IMR-90 (cell line): ENCODE measurements around the gene PSMA7. TPM values are rescaled to one million over a fixed set of nuclear protein-coding genes. Genes with fewer than 3 reads are reported as not detected.

Experiments used
- ATAC-seq: fragments of 200-7000 bp; cut with Tn5 transposase; 2 replicates; pipeline ENCODE4 v1.9.1; 2020; ENCODE audit warnings: low read depth, mild to moderate bottlenecking, moderate library complexity
- BruUV-seq: library from RNA; stranded (reverse); fragments of 400-500 nt; replicated peaks from 2 replicates; lab custom pipeline; 2021; lab: Mats Ljungman, UMichigan
- CTCF ChIA-PET: fragments of 300-600 bp; formaldehyde crosslinking; extraction: SDS; loops from one replicate; lab custom pipeline; 2021; ENCODE audit warnings: antibody characterized with exemption; lab: Yijun Ruan, JAX
- POLR2A ChIA-PET: fragments of 300-600 bp; sonication (Branson Sonifier 250); formaldehyde crosslinking; loops from one replicate; lab custom pipeline; 2022; ENCODE audit warnings: antibody characterized with exemption; ENCODE audit not compliant: unreplicated experiment; lab: Charles Lee
- DNase-seq: peaks from one replicate; pipeline ENCODE4 v3.0.0; 2013
- H2AFZ ChIP-seq: replicated peaks from 2 replicates; pipeline ENCODE3; 2013; ENCODE audit warnings: low read length, mild to moderate bottlenecking; ENCODE audit not compliant: poor library complexity
- H2AK5ac ChIP-seq: 2 replicates; pipeline ENCODE4 v1.6.1; 2013; ENCODE audit warnings: low read depth, low read length, inconsistent platforms
- H2AK9ac ChIP-seq: replicated peaks from 2 replicates; pipeline ENCODE3; 2013; ENCODE audit warnings: mild to moderate bottlenecking, low read depth, low read length, moderate library complexity; ENCODE audit not compliant: poor library complexity
- H2BK120ac ChIP-seq: 2 replicates; pipeline ENCODE4 v1.6.1; 2013; ENCODE audit warnings: low read depth, low read length, inconsistent platforms
- H2BK15ac ChIP-seq: 3 replicates; pipeline ENCODE4 v1.6.1; 2013; ENCODE audit warnings: low read depth, low read length, inconsistent platforms
- H2BK20ac ChIP-seq: 2 replicates; pipeline ENCODE4 v1.6.1; 2013; ENCODE audit warnings: low read depth, mild to moderate bottlenecking, inconsistent platforms, low read length, moderate library complexity
- H2BK5ac ChIP-seq: 2 replicates; pipeline ENCODE4 v1.6.1; 2013; ENCODE audit warnings: mild to moderate bottlenecking, low read depth, low read length, inconsistent platforms; ENCODE audit not compliant: poor library complexity, severe bottlenecking
- H3K14ac ChIP-seq: replicated peaks from 2 replicates; pipeline ENCODE4 v1.6.1; 2013; ENCODE audit warnings: low read depth, low read length, inconsistent platforms
- H3K18ac ChIP-seq: 2 replicates; pipeline ENCODE4 v1.6.1; 2013; ENCODE audit warnings: low read depth, low read length, control low read depth
- H3K23ac ChIP-seq: 2 replicates; pipeline ENCODE4 v1.6.1; 2013; ENCODE audit warnings: low read depth, low read length, inconsistent platforms
- H3K27ac ChIP-seq: 2 replicates; pipeline ENCODE4 v1.5.1; 2013; ENCODE audit warnings: mild to moderate bottlenecking, control low read depth, low read length; ENCODE audit not compliant: insufficient read depth
- H3K27me3 ChIP-seq: 2 replicates; pipeline ENCODE4 v1.6.1; 2013; ENCODE audit warnings: low read length; ENCODE audit not compliant: control insufficient read depth, insufficient read depth
- H3K36me3 ChIP-seq: 2 replicates; pipeline ENCODE4 v1.6.1; 2013; ENCODE audit warnings: low read length, mixed read lengths; ENCODE audit not compliant: control insufficient read depth, insufficient read depth
- H3K4ac ChIP-seq: 2 replicates; pipeline ENCODE4 v1.6.1; 2013; ENCODE audit warnings: low read depth, low read length, inconsistent platforms
- H3K4me1 ChIP-seq: 2 replicates; pipeline ENCODE4 v1.6.1; 2013; ENCODE audit warnings: low read length, mixed read lengths; ENCODE audit not compliant: control insufficient read depth, insufficient read depth
- H3K4me2 ChIP-seq: 2 replicates; pipeline ENCODE4 v1.6.1; 2013; ENCODE audit warnings: low read depth, mild to moderate bottlenecking, control low read depth, low read length, moderate library complexity
- H3K4me3 ChIP-seq: 2 replicates; pipeline ENCODE4 v1.5.1; 2013; ENCODE audit warnings: low read depth, mild to moderate bottlenecking, control low read depth, low read length, moderate library complexity; ENCODE audit not compliant: insufficient read depth
- H3K56ac ChIP-seq: 2 replicates; pipeline ENCODE4 v1.6.1; 2013; ENCODE audit warnings: low read length, inconsistent platforms; ENCODE audit not compliant: insufficient read depth; ENCODE audit errors: extremely low read depth
- H3K79me1 ChIP-seq, 2 experiments: 2 replicates each; pipeline ENCODE4 v1.6.1; 2013; ENCODE audit warnings: low read length in 2 of 2, inconsistent platforms in 1 of 2, low read depth in 1 of 2
- H3K9ac ChIP-seq: 2 replicates; pipeline ENCODE4 v1.6.1; 2013; ENCODE audit warnings: low read depth, low read length, control low read depth
- H3K9me1 ChIP-seq: 2 replicates; pipeline ENCODE4 v1.6.1; 2013; ENCODE audit warnings: low read length, inconsistent platforms; ENCODE audit not compliant: insufficient read depth
- H3K9me3 ChIP-seq: 2 replicates; pipeline ENCODE4 v1.6.1; 2013; ENCODE audit warnings: low read length; ENCODE audit not compliant: control insufficient read depth, insufficient read depth
- H4K20me1 ChIP-seq: 2 replicates; pipeline ENCODE4 v1.6.1; 2013; ENCODE audit warnings: low read length, inconsistent platforms; ENCODE audit not compliant: insufficient read depth
- H4K5ac ChIP-seq: 2 replicates; pipeline ENCODE4 v1.6.1; 2013; ENCODE audit warnings: mild to moderate bottlenecking, low read depth, low read length, control low read depth
- H4K8ac ChIP-seq, 2 experiments: 2 replicates each; pipeline ENCODE4 v1.6.1; 2013; ENCODE audit warnings: low read depth in 2 of 2, low read length in 2 of 2, control low read depth in 1 of 2, inconsistent platforms in 1 of 2
- H4K91ac ChIP-seq: 2 replicates; pipeline ENCODE4 v1.6.1; 2013; ENCODE audit warnings: low read depth, low read length, inconsistent platforms; ENCODE audit not compliant: insufficient read depth
- FOS ChIP-seq: fragments of 150-350 bp; IDR thresholded peaks from 2 replicates; pipeline ENCODE4 v1.6.1; 2016; ENCODE audit warnings: low read depth, low read length
- RAD21 ChIP-seq: IDR thresholded peaks from 2 replicates; pipeline ENCODE4 v1.6.1; 2012; ENCODE audit warnings: low read length, improper control_type of control experiment
- SMC3 ChIP-seq: fragments of 150-350 bp; IDR thresholded peaks from 2 replicates; pipeline ENCODE4 v1.6.1; 2016; ENCODE audit warnings: low read depth, mild to moderate bottlenecking, antibody characterized with exemption, low read length, moderate library complexity
- WGBS, 2 experiments: methylation state at CpG; one replicate each; pipeline versions ENCODE4 v1.1.5 to v1.1.7; 2013; ENCODE audit warnings: missing lambda C conversion rate in 2 of 2; ENCODE audit not compliant: insufficient read length in 1 of 2; ENCODE audit errors: extremely low coverage in 2 of 2; 5-methylcytosine and 5-hydroxymethylcytosine counted together
- dilution Hi-C: fragments of 300-500 bp; cut with HindIII; formaldehyde crosslinking; loops from one replicate; pipeline ENCODE4 v1.14.3; 2018; ENCODE audit warnings: low sequenced_read_pairs; ENCODE audit not compliant: unreplicated experiment
- in situ Hi-C: fragments of 300-500 bp; cut with MboI; formaldehyde crosslinking; loops from 3 replicates; pipeline ENCODE4 v1.14.3; 2019; ENCODE audit warnings: low sequenced_read_pairs, inconsistent platforms, mixed read lengths
- intact Hi-C: fragments of 100-400 bp; cut with micrococcal nuclease; formaldehyde crosslinking; loops from 2 replicates; pipeline ENCODE4 v1.10.0; 2022
- polyA plus RNA-seq, 3 experiments: library from polyadenylated mRNA; depleted of rRNA; stranded (reverse); fragments of >200 nt; gene quantifications; 2 replicates each; pipeline ENCODE4 v1.2.3, GENCODE V29; 2012; ENCODE audit warnings: low replicate concordance in 1 of 3
- total RNA-seq: library from RNA; depleted of rRNA; stranded (reverse); fragments of >200 nt; gene quantifications from 2 replicates; pipeline ENCODE4 v1.2.3, GENCODE V29; 2012
- TF ChIP-seq, protein P1 (sequence below): conservative IDR thresholded peaks from 2 replicates; pipeline ENCODE4 v1.5.1; 2012; ENCODE audit warnings: mild to moderate bottlenecking, low read depth, low read length, improper control_type of control experiment
- TF ChIP-seq, protein P2 (sequence below): fragments of 150-350 bp; IDR thresholded peaks from 2 replicates; pipeline ENCODE4 v1.6.1; 2017; ENCODE audit warnings: mild to moderate bottlenecking, antibody characterized with exemption, low read length, low read depth

The PSMA7 gene
- total and polyA plus RNA-seq, 2 of the 4 experiments (the other 2 are of a cell fraction): 417 to 458 TPM

- Histone ChIP-seq H4K91ac (no peak overlapping the region), H3K56ac (no peak overlapping the region; the same call in 1 of the 2 replicates), H3K9ac (peak overlapping the region; percentile 93), H3K14ac (peak overlapping the region; percentile 10; the same call in 1 of the 2 replicates), H2BK15ac (no peak overlapping the region), H2AFZ (no peak overlapping the region), H3K23ac (peak overlapping the region; percentile 68), H3K79me1 (peaks cover 17 to 78% of the 10 kb centered on the region in 2 experiments), H3K9me3 (no peaks in the 10 kb centered on the region), H2BK20ac (no peak overlapping the region), H3K27me3 (no peaks in the 10 kb centered on the region), H3K4ac (peak overlapping the region; percentile 49; the same call in 1 of the 2 replicates), H4K20me1 (peaks cover 87% of the 10 kb centered on the region), H2AK9ac (peak overlapping the region; percentile 82), H4K8ac (no peak overlapping the region), H3K27ac (peak overlapping the region; percentile 55), H2BK120ac (no peak overlapping the region), H2AK5ac (0 out of 2 replicates have a peak overlapping the region, but pooled peaks have one; percentile 21), H3K9me1 (peaks cover 21% of the 10 kb centered on the region), H3K4me2 (peak overlapping the region; percentile 89), H3K18ac (no peak overlapping the region), H3K4me3 (peak overlapping the region; percentile 95), H3K36me3 (peaks cover 43% of the 10 kb centered on the region), H3K4me1 (peaks cover 15% of the 10 kb centered on the region), H2BK5ac (no peak overlapping the region), H4K5ac (no peak overlapping the region)
- intact Hi-C loops: loop anchor here (1.0 kb wide), 1 partner anchor 131 kb away; no protein-coding TSS in a partner anchor
- ChIA-PET CTCF (interaction anchor here (0.7 kb wide), 1 partner anchor 121 kb away, joined by 3 read pairs; no protein-coding TSS in a partner anchor), POLR2A (interaction anchor here (0.6 kb wide), 1 partner anchor 9 kb away, joined by 13 read pairs; no protein-coding TSS in a partner anchor)
- DNase-seq: peak; percentile 38
- in situ Hi-C loops: no loop called here
- no TSS peak for BruUV-seq
- TF ChIP-seq, protein P1, sequence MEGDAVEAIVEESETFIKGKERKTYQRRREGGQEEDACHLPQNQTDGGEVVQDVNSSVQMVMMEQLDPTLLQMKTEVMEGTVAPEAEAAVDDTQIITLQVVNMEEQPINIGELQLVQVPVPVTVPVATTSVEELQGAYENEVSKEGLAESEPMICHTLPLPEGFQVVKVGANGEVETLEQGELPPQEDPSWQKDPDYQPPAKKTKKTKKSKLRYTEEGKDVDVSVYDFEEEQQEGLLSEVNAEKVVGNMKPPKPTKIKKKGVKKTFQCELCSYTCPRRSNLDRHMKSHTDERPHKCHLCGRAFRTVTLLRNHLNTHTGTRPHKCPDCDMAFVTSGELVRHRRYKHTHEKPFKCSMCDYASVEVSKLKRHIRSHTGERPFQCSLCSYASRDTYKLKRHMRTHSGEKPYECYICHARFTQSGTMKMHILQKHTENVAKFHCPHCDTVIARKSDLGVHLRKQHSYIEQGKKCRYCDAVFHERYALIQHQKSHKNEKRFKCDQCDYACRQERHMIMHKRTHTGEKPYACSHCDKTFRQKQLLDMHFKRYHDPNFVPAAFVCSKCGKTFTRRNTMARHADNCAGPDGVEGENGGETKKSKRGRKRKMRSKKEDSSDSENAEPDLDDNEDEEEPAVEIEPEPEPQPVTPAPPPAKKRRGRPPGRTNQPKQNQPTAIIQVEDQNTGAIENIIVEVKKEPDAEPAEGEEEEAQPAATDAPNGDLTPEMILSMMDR: peak; percentile 38
- TF ChIP-seq, protein P2, sequence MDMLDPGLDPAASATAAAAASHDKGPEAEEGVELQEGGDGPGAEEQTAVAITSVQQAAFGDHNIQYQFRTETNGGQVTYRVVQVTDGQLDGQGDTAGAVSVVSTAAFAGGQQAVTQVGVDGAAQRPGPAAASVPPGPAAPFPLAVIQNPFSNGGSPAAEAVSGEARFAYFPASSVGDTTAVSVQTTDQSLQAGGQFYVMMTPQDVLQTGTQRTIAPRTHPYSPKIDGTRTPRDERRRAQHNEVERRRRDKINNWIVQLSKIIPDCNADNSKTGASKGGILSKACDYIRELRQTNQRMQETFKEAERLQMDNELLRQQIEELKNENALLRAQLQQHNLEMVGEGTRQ: no peak
- TF ChIP-seq SMC3 (0 out of 2 replicates have a peak, but pooled peaks have one; percentile 18), RAD21 (peak; percentile 23; the same call in 1 of the 2 replicates), FOS (no peak)
- WGBS, 2 experiments: 0% methylated on average over 1 of the region's 14 CpGs; no CpG with 5 or more reads in 1 of the 2 experiments
- no peak for ATAC-seq
- dilution Hi-C loops: no loop called here
Measured at GRCh38 chr20:62141397-62142251, 1.6 kb downstream of the PSMA7 start.
